Thyroid gland (tissue), 4 donors: ENCODE results near the gene PCK2.

ENCODE experiments used
- POLR2A ChIP-seq, 2 donors: fragments of 450-650 bp; IDR thresholded peaks; one replicate each; pipeline ENCODE4 v1.6.1; 2017; ENCODE audit warnings: antibody characterized with exemption in 2 of 2, mild to moderate bottlenecking in 2 of 2, moderate library complexity in 1 of 2
- TF ChIP-seq, protein P1 (sequence below), 6 experiments: fragments of 200-600 bp in 3 of 6; fragments of 450-650 bp in 3 of 6; sonication (generic) in 3 of 6; IDR thresholded peaks; one replicate each; pipeline ENCODE4 v1.5.1; 2016 to 2019; ENCODE audit warnings: antibody characterized with exemption in 6 of 6, mild to moderate bottlenecking in 2 of 6, inconsistent platforms in 1 of 6, moderate library complexity in 1 of 6

DNA sequence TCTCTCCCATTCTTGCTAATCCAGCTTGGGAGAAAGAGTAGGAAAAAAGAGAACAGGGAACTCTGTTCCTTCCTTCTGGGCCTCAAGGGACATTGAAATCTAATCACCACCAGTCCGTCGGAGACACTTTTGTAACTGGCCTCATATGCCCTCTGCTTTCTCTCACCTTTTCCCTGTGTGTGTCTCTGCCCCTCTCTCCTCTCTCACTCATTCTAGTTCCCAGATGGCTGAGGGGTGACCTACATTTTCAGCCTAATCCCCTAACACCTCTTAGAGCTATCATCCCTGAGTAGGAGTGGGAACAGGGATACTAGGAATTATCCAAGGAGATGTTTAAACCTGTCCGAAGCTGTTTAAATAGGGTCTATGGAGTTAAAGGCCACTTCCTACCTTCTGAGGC, 8.9 kb upstream of the PCK2 start:
- TF ChIP-seq, protein P1, sequence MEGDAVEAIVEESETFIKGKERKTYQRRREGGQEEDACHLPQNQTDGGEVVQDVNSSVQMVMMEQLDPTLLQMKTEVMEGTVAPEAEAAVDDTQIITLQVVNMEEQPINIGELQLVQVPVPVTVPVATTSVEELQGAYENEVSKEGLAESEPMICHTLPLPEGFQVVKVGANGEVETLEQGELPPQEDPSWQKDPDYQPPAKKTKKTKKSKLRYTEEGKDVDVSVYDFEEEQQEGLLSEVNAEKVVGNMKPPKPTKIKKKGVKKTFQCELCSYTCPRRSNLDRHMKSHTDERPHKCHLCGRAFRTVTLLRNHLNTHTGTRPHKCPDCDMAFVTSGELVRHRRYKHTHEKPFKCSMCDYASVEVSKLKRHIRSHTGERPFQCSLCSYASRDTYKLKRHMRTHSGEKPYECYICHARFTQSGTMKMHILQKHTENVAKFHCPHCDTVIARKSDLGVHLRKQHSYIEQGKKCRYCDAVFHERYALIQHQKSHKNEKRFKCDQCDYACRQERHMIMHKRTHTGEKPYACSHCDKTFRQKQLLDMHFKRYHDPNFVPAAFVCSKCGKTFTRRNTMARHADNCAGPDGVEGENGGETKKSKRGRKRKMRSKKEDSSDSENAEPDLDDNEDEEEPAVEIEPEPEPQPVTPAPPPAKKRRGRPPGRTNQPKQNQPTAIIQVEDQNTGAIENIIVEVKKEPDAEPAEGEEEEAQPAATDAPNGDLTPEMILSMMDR (IDR thresholded peaks at IDR 0.05) = no peak
- TF ChIP-seq POLR2A (IDR thresholded peaks at IDR 0.05) = no peak
